HL-60 (cell line): ENCODE data around the gene UBL3.

Source experiments
- GABPA ChIP-seq: IDR thresholded peaks from 2 replicates; pipeline ENCODE4 v1.6.1; 2012; ENCODE audit warnings: low read depth
- TF ChIP-seq, protein P1 (sequence below): IDR thresholded peaks from one replicate; pipeline ENCODE4 v1.5.1; 2011; ENCODE audit warnings: low read length, control low read depth, inconsistent platforms; ENCODE audit not compliant: insufficient read depth

DNA sequence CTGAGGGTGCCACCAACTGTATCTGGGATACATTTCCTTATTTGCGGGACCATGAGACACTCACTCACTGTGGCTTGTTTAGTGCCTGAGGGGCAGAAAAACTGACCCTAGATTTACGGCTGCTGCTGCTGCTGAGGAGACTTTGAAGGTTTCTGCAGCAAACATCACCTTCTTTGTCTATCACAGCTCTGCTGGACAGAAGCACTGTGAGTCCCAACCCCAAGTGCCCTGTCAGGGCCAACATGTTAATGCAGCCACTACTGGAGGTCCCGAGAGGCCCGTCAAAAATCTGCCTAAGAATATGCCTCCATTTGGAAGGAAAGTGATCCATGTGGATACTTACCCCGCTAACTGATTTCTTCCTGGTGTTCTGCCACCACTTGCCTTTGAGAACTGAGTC is 37.3 kb upstream of the UBL3 start:
- TF ChIP-seq GABPA = no peak
- TF ChIP-seq, protein P1, sequence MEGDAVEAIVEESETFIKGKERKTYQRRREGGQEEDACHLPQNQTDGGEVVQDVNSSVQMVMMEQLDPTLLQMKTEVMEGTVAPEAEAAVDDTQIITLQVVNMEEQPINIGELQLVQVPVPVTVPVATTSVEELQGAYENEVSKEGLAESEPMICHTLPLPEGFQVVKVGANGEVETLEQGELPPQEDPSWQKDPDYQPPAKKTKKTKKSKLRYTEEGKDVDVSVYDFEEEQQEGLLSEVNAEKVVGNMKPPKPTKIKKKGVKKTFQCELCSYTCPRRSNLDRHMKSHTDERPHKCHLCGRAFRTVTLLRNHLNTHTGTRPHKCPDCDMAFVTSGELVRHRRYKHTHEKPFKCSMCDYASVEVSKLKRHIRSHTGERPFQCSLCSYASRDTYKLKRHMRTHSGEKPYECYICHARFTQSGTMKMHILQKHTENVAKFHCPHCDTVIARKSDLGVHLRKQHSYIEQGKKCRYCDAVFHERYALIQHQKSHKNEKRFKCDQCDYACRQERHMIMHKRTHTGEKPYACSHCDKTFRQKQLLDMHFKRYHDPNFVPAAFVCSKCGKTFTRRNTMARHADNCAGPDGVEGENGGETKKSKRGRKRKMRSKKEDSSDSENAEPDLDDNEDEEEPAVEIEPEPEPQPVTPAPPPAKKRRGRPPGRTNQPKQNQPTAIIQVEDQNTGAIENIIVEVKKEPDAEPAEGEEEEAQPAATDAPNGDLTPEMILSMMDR = no peak
